HL-60 (cell line): ENCODE measurements around the gene GPC5.

Source experiments
- GABPA ChIP-seq: IDR thresholded peaks from 2 replicates; pipeline ENCODE4 v1.6.1; 2012; ENCODE audit warnings: low read depth
- POLR2AphosphoS5 ChIP-seq: IDR thresholded peaks from 2 replicates; pipeline ENCODE4 v1.6.1; 2012; ENCODE audit warnings: low read depth
- TF ChIP-seq, protein P1 (sequence below): IDR thresholded peaks from one replicate; pipeline ENCODE4 v1.5.1; 2011; ENCODE audit warnings: low read length, control low read depth, inconsistent platforms; ENCODE audit not compliant: insufficient read depth
- TF ChIP-seq, protein P2 (sequence below): IDR thresholded peaks from 2 replicates; pipeline ENCODE4 v1.6.1; 2012; ENCODE audit warnings: low read depth; ENCODE audit not compliant: insufficient replicate concordance

DNA sequence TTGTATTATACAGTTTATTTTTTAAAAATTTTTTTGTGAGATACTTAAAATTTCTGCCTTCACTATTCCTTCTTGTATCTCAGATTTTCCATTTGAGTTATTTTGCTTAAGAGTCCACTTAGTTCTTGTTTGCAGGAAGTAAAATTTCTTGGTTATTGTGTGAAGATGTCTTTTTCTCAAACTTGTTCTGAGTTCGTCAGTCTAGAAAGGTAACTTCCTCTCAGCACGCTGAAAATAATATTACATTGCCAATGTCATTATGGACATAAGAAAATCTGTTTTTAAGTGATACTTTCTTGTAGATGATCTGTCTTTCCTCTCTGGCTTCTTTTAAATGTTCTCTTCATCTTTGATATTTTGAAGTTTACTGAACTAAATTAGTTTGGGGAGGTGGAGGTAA is 1096.5 kb downstream of the GPC5 start:
- TF ChIP-seq, protein P1, sequence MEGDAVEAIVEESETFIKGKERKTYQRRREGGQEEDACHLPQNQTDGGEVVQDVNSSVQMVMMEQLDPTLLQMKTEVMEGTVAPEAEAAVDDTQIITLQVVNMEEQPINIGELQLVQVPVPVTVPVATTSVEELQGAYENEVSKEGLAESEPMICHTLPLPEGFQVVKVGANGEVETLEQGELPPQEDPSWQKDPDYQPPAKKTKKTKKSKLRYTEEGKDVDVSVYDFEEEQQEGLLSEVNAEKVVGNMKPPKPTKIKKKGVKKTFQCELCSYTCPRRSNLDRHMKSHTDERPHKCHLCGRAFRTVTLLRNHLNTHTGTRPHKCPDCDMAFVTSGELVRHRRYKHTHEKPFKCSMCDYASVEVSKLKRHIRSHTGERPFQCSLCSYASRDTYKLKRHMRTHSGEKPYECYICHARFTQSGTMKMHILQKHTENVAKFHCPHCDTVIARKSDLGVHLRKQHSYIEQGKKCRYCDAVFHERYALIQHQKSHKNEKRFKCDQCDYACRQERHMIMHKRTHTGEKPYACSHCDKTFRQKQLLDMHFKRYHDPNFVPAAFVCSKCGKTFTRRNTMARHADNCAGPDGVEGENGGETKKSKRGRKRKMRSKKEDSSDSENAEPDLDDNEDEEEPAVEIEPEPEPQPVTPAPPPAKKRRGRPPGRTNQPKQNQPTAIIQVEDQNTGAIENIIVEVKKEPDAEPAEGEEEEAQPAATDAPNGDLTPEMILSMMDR: no peak
- TF ChIP-seq GABPA: no peak
- no peak for TF ChIP-seq POLR2AphosphoS5
- TF ChIP-seq, protein P2, sequence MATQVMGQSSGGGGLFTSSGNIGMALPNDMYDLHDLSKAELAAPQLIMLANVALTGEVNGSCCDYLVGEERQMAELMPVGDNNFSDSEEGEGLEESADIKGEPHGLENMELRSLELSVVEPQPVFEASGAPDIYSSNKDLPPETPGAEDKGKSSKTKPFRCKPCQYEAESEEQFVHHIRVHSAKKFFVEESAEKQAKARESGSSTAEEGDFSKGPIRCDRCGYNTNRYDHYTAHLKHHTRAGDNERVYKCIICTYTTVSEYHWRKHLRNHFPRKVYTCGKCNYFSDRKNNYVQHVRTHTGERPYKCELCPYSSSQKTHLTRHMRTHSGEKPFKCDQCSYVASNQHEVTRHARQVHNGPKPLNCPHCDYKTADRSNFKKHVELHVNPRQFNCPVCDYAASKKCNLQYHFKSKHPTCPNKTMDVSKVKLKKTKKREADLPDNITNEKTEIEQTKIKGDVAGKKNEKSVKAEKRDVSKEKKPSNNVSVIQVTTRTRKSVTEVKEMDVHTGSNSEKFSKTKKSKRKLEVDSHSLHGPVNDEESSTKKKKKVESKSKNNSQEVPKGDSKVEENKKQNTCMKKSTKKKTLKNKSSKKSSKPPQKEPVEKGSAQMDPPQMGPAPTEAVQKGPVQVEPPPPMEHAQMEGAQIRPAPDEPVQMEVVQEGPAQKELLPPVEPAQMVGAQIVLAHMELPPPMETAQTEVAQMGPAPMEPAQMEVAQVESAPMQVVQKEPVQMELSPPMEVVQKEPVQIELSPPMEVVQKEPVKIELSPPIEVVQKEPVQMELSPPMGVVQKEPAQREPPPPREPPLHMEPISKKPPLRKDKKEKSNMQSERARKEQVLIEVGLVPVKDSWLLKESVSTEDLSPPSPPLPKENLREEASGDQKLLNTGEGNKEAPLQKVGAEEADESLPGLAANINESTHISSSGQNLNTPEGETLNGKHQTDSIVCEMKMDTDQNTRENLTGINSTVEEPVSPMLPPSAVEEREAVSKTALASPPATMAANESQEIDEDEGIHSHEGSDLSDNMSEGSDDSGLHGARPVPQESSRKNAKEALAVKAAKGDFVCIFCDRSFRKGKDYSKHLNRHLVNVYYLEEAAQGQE: no peak
